K562 (cell line): ENCODE data around the gene FAM72D.
"Not testable (repeated sequence)": the region's sequence is repeated elsewhere in the genome, so short reads cannot be mapped to it uniquely, and the experiment has no call there.

Experiments used
- CTCF ChIP-seq, 3 experiments: IDR thresholded peaks in 2 of 3; conservative IDR thresholded peaks in 1 of 3; 2 replicates each; pipeline ENCODE4 v1.5.1; 2011 to 2012; ENCODE audit warnings: low read length in 3 of 3, mild to moderate bottlenecking in 3 of 3, control low read depth in 2 of 3, improper control_type of control experiment in 1 of 3, inconsistent platforms in 1 of 3, low read depth in 1 of 3, mixed read lengths in 1 of 3, moderate library complexity in 1 of 3; ENCODE audit not compliant: insufficient read depth in 2 of 3
- EZH2 ChIP-seq: IDR thresholded peaks from 2 replicates; pipeline ENCODE4 v1.6.1; 2012; ENCODE audit warnings: low read depth, mild to moderate bottlenecking, inconsistent platforms, low read length, borderline replicate concordance
- NCOA4 ChIP-seq: fragments of 450-650 bp; IDR thresholded peaks from 2 replicates; pipeline ENCODE4 v1.6.1; 2018; ENCODE audit warnings: mild to moderate bottlenecking; ENCODE audit not compliant: partially characterized antibody
- SMAD3 ChIP-seq: fragments of 450-650 bp; formaldehyde crosslinking; conservative IDR thresholded peaks from 2 replicates; pipeline ENCODE4 v1.4.0; 2020; ENCODE audit warnings: mild to moderate bottlenecking
- TAF1 ChIP-seq: IDR thresholded peaks from 2 replicates; pipeline ENCODE4 v1.6.1; 2011; ENCODE audit warnings: mild to moderate bottlenecking, low read length, moderate library complexity; ENCODE audit not compliant: insufficient read depth, control insufficient read depth, severe bottlenecking; ENCODE audit errors: extremely low read depth

- not testable (repeated sequence) for TF ChIP-seq CTCF (IDR thresholded peaks at IDR 0.05 in 2 of 3, conservative IDR thresholded peaks at IDR 0.05 in 1 of 3; ENCODE audit: insufficient read depth in 2 of 3, low read depth in 1 of 3, low read length in 3 of 3); TAF1; EZH2; NCOA4; SMAD3
These were observed at the start of gene FAM72D, which contains the start of gene SRGAP2B for GRCh38 chr1:145095284-145096057.
